ENCODE measurements around the gene KANK4.

KANK4 gene

DNA sequence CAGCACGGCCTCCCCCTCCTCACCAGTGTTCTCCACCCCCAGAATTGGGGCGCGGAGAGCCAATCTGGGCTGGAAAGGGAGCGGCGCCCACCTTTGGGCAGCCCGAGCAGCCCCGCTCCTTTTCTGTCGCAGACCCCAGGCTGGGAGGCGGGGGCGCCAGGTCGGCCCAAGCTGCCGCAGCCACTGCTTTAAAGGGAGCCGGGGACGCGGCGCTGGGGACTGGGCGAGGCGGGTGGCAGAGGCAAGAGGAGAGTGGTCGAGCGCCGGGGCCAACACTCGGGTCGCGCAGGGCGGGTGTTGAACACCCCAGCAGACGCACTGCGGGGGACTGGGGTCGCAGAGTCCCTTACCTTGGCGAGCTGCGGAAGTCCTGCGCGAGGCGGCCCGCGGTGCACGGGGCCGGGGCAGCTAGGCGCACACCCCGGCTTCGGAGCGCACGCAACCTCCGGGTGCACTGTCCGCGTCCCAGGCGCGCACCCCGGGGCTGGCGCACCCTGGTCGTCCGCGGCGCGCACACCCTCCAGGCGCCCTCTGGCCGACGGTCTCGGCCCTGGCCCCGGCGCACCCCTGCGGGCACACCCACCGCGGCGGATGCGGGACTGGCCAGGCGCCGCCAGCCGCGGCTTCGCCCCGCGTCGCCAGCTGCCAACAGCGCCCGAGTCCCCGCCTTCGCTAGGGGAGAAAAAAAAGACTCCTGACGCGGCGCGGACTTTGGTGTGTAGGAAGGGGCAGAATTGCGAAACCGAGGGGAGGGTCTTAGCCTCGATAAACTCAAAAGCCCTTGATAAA lies at the start of gene KANK4:
TSS of gene KANK4 (minus strand) at position 679 of the 789 bp plus-strand sequence. CDS start 37,870 bp downstream, outside the sequence.
- DNase-seq (ENCODE audit: low spot score): no peak

DNA sequence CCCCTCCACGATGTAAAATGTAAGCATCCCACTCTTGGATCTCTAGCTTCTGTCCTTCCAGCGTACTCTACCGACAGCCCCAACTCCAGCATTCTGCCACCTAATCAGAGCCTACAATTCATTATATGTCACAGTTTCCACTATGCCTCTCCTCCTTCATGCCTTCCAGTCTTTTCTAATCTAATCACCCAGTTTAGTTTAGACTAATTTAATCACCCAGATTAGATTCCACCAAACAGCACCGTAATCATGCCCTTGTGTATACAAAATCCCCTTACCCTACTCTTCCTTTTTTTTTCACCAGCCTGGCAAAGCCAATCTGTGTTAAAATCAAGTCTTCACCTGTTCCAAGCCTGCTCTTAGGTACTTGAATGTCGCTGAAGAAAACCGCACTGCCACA lies 49.8 kb upstream of the KANK4 start:
- no peak for DNase-seq (ENCODE audit: low spot score)

DNA sequence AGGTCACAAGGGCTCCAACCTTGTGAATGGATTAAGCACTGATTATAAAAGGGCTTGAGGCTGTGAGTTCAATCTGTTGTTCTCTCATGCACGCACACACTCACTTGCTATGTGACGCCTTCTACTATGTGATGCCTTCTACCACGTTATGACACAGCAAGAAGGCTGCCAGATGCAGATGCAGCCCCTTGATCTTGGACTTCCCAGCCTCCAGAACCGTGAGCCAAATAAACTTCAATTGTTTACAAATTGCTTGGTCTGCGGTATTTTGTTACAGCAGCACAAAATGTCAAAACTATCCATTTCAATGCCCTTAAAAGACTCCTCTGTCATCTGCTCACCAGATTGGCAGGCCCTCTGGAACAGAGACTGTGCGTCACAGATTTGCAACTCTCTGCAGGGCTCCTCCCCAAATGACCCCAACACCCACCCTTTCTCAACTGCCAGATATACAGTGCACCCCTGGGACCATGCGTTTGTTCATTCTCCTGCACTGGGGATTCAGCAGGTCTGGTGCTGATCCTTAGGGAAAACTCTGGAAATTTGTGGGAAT lies 47.8 kb upstream of the KANK4 start:
- DNase-seq (ENCODE audit: low spot score): no peak

DNA sequence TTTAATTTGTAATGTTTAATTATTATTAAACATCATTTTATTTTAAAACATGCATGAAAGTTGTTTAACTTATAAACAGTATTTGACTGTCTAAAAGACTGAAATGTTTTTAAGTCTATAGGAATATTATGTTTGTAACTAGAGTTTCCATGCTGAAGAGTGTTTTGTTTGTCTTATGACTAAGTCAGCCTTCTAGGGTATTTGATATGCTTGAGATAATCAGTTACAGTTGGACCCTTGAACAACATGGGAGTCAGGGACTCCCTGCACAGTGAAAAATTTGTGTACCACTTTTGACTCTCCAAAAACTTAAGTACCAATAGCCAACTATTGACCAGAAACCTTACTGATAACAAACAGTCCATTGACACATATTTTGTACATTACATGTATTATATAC lies 45.5 kb upstream of the KANK4 start:
- DNase-seq (ENCODE audit: low spot score): no peak

DNA sequence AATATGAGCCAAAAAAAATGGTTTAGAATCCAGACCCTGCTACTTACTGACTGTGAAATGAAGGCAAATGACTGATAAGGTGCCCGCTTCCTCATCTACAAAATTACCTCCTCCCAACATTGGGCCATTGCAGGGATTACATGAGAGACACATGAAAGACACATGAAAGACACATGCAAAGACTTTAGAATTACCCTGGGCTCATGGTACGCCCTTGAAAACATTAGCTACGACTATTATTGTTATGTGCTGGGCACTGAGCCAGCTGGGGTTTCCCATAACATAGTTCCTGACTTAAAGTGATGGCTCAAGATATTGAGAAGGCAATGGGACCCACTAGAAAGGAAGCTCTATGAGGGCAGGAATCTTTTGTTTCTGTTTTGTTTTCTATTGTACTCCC lies 43.7 kb upstream of the KANK4 start:
- DNase-seq (ENCODE audit: low spot score): no peak

DNA sequence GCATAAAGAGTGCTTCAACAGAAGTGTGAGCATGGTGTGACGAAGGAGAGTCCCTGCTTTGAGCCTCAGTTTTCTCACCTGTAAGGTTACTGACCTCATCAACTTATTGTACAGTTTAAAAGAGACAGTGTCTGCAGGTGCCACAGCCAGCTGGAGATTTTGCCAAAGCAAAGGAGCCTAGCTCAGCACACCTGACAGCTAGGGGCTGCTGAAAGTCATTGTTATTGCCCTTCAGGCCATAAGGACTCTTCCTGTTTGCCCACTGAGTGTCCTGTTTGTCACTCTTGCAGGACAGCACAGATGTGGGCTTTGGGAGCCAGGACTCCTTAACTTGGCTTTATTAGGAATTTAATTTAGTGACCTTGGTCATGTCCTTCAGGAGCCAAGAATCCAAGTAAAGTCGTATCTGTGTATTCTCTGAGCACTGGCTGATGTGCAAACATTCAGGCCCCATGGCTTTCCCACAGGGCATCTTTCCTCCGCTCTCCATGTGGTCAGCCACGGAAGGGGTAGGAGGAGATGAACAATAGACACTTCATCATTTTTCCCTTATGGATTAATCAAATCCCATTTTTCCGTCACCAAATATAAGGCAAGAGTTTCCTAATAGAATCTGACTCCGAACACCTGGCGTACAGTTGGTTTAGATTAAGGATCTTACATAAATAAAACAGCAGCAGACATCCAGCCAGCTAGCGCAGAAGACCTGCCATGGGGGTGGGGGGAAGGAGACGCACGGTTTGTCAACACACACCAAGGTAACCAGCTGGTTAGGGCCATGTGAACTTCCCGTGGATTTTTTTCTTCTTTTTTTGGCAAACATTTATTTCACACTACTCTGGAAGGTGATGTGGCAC lies 43.1 kb upstream of the KANK4 start:
- no peak for DNase-seq (ENCODE audit: low spot score)

DNA sequence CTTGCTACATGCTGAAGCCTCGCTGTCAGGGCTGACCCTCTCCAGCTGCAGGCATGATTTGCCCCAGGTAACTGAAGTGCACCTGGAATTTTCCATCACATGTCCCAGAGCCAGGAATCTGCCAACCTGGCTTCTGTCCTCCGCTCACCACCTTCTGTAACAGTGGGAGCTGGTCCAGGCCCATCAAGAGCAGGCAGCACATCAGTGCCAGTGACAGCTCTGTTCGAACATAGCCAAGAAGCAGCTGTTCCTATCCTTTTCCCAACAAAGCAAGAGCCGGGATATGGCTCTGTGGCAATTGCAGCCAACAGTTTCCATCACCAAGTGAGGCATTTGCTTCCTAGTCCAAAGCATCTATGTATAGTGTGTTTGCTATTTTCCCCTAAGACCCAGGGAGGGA lies 42.2 kb upstream of the KANK4 start:
- DNase-seq (ENCODE audit: low spot score): no peak

DNA sequence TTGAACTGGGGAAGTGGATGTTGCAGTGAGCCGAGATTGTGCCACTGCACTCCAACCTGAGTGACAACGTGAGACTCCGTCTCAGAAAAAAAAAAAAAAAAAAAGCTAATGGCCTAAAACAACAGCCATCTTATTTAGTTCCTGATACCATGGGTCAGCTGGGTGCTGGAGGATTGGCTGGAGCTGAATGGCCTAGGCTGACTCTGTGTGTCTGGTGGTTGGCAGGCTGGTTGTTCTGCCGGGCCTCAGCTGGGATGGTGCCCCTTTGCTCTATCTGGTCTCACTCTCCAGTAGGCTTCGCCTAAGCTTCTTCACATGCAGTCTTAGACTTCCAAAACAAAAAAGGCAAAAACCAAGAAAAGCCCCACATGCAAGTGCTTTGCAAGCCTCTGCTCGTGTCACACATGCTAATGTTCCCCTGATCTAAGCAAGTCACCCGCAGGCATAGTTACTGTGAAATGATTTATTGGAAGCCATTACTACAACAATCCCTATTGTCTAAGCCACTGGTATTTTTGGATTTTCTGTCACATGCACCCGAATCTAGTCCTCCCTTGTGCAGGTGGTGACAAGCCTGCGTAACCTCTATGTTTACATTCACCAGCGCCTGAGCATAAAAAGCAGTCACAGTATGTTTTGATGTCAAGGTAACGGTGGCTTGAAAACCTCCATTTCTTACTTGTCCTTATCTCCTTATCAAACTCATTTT lies 39.6 kb upstream of the KANK4 start:
- DNase-seq (ENCODE audit: low spot score): no peak

DNA sequence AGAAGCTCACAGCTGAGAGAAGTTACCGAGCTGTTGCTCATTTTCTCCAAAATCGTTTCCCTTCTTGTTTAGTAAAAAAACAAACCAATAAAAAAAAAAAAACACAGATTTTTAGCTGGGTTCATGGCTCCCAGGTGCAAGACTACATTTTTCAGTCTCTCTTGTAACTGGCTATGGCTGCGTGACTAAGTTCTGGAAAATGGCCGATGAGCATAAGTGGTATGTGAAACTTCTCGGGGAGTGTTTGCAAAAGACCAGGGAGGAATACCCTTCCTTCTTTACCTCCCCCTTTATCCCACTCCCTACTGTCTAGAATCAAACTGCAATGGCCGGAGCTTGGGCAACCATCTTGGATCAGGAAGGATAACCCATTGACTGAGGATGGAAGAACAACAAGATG lies 38.7 kb upstream of the KANK4 start:
- DNase-seq (ENCODE audit: low spot score): no peak

DNA sequence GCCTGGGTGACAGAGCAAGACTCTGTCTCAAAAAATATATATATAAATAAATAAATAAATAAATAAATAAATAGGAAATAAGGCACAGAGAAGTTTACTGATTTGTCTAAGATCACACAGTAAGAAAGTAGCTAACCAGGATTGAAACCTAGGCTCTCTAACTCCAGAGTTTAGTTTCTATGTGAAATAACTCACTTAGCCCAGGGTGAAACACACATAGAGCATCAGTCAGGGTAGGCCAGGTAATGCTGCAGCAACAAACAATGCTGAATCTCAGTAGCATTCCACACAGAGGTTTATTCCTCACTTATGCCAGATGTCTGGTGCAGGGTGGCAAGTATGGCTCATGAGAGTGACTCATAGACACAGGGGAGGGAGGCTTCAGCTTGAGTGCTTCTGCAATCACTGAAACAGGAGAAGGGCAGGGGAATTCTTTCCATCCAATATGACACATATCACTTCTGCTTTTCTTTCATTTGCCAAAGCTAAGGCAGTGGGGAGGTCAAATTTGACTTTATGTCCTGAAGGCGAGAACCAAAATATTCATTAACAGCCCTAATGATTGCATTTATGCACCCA lies 37.1 kb upstream of the KANK4 start:
- DNase-seq (ENCODE audit: low spot score): peak; percentile 37

DNA sequence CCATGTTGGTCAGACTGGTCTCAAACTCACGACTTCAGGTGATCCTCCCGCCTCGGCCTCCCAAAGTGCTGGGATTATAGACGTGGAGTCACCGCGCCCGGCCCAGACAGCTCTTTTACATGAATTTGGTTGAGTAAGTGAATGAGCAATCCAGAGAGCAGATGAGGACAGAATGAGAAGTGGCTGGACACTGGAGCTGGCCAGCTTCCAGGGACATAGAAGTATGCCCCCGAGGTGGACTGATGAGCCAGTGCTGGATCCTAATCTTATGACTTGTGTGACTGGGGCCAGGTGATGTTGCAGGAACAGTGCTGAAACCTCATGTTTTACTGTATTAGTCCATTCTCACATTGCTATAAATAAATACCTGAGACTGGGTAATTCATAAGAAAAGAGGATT lies 35.9 kb upstream of the KANK4 start:
- DNase-seq (ENCODE audit: low spot score): no peak

DNA sequence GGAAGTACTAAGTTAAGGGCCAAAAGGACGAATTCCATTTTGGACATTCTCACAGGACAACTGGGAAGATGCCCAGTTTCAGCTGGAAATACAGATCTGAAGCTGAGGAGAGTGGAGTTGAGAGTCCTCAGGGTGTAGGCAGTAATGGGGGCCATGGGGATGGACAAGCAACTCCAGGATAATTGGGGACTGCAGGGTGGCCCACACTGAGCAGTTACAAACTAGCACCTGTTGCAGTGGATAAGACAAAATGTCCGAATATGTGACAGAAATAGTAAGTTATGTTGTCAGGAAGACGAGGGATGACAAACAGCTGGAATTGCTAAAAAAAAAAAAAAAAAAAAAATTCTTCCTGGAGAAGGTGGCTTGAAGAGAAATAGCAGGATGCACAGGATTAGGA lies 34.6 kb upstream of the KANK4 start:
- DNase-seq (ENCODE audit: low spot score): no peak

DNA sequence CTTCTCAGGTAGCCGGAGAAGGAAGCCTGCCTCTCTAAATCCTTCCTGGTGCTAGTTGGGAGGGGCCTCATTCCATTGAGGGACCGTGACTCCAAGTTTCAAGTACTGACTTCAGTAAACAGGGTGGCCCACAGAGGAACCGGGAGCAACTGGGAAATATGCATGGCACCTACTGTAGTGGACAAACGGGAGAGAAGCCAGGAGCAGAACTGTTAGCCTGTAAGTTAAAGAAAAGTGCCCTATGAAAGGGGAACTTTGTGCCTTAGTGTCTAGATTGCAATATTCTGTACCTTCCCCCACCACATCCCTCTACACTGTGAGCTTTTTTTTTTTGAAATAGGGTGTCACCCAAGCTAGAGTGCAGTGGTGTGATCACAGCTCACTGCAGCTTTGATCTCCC lies 33.2 kb upstream of the KANK4 start:
- no peak for DNase-seq (ENCODE audit: low spot score)

DNA sequence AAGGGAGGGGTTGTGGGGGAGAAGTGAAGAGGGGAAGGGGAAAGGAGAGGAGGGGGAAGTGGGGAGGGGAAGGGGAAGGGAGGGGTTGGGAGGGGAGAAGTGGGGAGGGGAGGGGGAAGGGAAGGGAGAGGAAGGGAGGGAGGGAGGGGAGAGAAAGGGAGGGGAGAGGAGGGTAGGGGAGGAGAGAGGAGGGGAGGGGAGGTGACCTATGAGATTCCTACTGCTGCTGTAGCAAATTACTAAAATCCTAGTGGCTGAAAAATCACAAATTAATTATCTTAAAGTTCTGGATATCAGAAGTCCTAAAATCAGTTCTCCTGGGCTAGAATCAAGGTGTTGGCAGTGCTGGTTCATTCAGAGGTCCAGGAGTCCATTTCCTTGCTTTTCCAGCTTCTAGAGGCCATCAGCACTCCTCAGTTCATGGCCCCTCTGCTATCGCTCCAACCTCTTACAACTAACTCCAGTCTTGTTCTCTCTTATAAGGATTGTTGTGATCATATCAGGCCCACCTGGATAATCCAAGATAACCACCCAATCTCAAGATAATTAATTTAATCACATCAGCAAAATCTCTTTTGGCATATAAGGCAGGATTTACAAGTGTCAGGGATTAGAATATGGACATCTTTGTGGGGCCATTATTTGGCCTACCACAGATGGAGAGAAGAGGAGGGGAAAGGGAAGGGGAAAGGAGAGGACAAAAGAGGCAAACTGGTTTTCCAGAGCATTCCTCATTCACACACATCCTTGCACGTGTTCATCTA lies 30.4 kb upstream of the KANK4 start:
- no peak for DNase-seq (ENCODE audit: low spot score)

DNA sequence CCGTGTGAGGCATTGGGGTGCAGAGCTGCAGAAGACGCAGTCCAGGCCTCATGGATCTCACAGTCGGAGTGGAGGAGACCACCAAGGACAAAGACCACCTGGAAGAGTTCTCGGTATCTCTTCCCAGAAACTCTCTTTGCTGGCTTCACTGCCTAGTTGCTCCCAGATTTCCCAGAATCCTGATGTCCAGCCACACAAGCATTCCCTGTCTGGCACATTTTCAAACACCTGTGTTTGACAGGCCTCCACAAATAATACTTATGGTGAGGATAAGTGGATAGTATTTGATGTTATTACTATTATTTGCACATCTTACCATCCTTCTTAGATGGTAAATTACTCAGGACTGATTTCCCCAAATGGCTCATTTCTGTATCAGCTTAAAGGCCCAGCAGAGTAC lies 27.7 kb upstream of the KANK4 start:
- DNase-seq (ENCODE audit: low spot score): no peak

DNA sequence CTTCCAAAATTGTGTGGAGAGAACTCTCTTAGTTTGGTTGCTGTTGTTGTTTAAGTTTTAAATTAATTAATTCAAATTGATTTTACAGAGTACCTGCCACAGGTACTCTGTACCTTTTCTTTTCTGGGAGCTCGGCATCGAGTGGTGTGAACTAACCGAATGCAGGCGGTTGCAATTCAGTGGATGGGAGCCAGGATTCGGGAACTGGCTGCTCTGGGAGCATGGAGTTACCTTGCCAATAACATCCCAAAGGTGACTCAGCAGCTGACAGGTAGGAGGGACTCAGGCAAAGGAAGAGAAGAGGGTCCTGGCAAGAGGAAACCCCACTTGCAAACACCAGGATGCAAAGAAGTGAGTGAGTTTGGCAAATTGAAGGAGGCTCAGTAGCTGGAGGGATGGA lies 24.7 kb upstream of the KANK4 start:
- no peak for DNase-seq (ENCODE audit: low spot score)

DNA sequence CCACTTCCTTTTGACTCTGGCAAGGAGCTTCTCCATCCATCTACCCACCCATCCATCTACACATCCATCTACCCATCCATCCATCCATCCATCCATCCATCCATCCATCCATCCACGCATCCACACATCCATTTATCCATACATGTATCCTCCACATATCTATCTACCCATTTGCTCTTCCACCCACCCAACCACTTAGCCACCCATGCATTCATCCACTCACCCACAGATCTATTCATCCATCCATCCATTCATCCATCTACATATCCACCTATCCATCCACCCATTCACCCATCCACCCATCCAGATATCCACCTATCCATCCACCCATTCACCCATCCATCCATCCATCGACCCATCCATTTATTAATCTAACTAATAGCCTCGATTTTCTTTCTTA lies 23.0 kb upstream of the KANK4 start:
- DNase-seq (ENCODE audit: low spot score): no peak

DNA sequence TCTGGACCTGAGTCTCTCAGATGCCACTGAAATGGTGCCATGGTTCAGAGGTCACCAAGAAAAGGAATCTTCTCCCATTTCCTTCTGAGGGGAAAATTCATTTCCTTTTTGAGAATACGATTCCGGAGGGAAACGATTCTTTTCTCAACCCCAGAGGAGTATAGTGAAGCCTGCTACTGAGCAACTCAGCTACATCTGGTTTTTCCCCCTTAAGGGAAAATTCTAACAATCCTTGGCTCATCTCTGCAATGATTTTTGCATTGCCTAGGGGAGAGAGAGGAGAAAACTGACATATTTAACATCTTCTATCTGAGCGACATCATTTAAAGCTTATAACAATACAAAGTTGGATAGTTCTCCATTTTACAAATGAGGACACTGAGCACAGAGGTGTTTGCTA lies 22.4 kb upstream of the KANK4 start:
- DNase-seq (ENCODE audit: low spot score): no peak

DNA sequence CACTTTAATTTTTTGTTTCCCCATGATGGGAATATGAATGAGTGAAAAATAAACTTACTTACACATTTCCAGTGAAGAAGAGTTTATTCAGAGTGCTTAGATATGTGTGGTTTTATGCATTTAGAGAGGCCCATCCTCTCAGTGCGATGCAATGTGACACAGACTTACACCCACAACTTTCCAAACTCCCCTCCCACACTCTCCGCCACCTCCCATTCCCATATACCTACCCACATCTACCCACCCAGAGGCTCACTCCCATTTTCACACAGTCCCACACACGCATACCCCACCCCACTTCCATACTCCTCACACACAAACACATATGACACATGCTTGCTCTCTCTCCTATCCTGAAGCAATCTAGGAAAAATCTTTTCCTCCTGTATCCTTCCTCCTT lies 21.9 kb upstream of the KANK4 start:
- DNase-seq (ENCODE audit: low spot score): no peak

DNA sequence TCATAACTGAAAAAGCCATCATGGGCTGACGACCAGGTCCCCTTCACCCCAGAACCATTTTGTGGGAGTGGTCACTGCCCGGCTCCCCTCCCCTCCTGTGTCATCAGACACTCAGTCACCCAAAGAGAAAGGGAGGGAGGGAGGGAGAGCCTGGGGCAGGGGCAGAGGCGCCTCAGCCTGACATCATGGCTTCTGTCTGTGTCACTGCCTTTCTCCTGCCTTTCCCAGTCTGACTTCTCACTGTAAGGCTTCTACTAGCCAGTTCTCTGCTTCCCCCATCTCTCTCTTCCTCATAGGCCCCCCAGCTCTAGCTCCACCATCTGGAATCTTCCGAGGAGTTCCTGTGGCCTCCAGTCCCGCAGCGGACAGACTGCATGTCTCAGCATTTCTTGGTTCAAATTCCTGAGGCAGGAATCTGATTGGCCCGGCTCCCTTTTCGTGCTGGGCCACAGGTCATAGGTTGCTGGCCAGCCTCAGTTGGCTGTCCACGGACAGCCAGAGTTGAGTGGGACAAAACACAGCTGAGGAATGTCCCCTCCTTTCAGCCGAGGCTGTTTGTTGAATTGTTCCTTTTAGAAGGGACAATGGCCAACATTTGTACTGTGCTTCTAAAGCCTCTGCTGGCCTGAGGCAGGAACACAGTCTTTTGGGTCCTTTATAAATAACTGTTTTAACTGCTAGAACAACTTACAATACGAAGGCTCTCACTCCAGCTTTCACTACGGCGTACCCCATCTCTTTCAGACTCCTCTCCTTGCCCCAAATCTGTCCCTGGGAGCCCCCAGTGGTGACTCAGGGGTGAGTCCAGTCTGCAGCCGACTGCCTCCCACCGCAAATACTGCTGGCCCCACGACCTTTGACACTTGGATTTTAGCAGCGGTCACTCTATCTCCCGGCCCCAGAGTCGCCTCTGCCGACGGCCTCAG lies 18.7 kb upstream of the KANK4 start:
- DNase-seq (ENCODE audit: low spot score): no peak
